Measurements from ENCODE around the gene TUBGCP2. TPM values are rescaled to one million over a fixed set of nuclear protein-coding genes. Genes with fewer than 3 reads are reported as not detected.
A peak's percentile ranks its signal among the peaks of the same experiment; 100 is the strongest.
"Not testable (repeated sequence)": the region's sequence is repeated elsewhere in the genome, so short reads cannot be mapped to it uniquely, and the experiment has no call there.

The TUBGCP2 gene
- total RNA-seq, 1 donor from 2014 or later, result 55.4 TPM

- Histone ChIP-seq H3K9ac (no peak overlapping the region), H3K27ac (no peak overlapping the region), H3K4me3 (peak overlapping the region; percentile 21), H2AFZ (replicated peaks) (peak overlapping the region; percentile 53), H3F3A (ENCODE audit: low read depth) (peaks cover 19% of the 10 kb centered on the region), H3K4me1 (peaks cover 18% of the 10 kb centered on the region), H3K27me3 (peaks cover 55% of the 10 kb centered on the region), H4K20me1 (ENCODE audit: low read depth) (no peaks in the 10 kb centered on the region), H3K4me2 (peak overlapping the region; percentile 50), H3K79me2 (ENCODE audit: low read depth) (no peaks in the 10 kb centered on the region), H3K36me3 (no peaks in the 10 kb centered on the region), H3K9me3 (ENCODE audit: low read depth) (no peaks in the 10 kb centered on the region)
- Mint-ChIP-seq H3K4me3 (no peak overlapping the region), H3K4me1 (peaks cover 15% of the 10 kb centered on the region), H3K9me3 (peaks cover 4% of the 10 kb centered on the region), H3K27ac (no peak overlapping the region), H3K27me3 (ENCODE audit: insufficient read depth, low read depth) (peaks cover 26% of the 10 kb centered on the region), H3K36me3 (no peaks in the 10 kb centered on the region)
- peak; percentile 92 for DNase-seq (ENCODE audit: low spot score)
- TF ChIP-seq EZH2phosphoT487 (IDR thresholded peaks at IDR 0.05), result no peak
- no peak for TF ChIP-seq EZH2 (IDR thresholded peaks at IDR 0.05)
- TF ChIP-seq, protein P1, sequence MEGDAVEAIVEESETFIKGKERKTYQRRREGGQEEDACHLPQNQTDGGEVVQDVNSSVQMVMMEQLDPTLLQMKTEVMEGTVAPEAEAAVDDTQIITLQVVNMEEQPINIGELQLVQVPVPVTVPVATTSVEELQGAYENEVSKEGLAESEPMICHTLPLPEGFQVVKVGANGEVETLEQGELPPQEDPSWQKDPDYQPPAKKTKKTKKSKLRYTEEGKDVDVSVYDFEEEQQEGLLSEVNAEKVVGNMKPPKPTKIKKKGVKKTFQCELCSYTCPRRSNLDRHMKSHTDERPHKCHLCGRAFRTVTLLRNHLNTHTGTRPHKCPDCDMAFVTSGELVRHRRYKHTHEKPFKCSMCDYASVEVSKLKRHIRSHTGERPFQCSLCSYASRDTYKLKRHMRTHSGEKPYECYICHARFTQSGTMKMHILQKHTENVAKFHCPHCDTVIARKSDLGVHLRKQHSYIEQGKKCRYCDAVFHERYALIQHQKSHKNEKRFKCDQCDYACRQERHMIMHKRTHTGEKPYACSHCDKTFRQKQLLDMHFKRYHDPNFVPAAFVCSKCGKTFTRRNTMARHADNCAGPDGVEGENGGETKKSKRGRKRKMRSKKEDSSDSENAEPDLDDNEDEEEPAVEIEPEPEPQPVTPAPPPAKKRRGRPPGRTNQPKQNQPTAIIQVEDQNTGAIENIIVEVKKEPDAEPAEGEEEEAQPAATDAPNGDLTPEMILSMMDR (IDR thresholded peaks at IDR 0.05), result no peak
Observed at GRCh38 chr10:133324198-133324792, 15.6 kb upstream of the TUBGCP2 start.

DNA sequence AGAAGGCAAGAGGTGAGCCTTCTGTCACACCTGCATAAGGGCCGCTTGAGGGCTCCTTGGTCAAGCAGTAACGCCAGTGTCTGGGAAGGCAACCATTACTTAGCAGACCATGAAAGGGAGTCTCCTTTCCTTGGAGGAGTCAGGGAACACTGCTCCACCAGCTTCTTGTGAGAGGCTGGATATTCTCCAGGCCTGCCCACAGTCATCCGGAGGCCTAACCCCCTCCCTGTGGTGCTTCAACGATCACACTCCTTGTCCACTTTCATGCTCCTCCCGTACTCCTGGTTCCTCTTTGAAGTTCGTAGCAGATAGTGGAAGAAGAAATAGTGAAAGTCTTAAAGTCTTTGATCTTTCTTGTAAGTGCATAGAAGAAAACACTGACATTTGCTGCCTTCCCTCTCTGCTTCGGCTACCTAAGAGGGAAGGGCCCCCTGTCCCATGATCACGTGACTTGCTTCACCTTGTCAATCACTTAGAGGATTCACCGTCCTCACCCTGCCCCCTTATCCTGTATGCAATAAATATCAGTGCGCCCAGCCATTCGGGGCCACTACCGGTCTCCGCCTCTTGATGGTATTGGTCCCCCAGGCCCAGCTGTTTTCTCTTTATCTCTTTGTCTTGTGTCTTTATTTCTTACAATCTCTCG lies 13.5 kb upstream of the TUBGCP2 start:
- H2AFZ ChIP-seq (replicated peaks); H3K9me3 ChIP-seq (ENCODE audit: low read depth); H3K79me2 ChIP-seq (ENCODE audit: low read depth); H3K9ac ChIP-seq; H3K27ac Mint-ChIP-seq; DNase-seq (ENCODE audit: low spot score); H3K36me3 Mint-ChIP-seq; H3K4me3 ChIP-seq; H3K36me3 ChIP-seq; H3K27ac ChIP-seq; H3K4me3 Mint-ChIP-seq; H4K20me1 ChIP-seq (ENCODE audit: low read depth); H3K9me3 Mint-ChIP-seq; H3K4me2 ChIP-seq: not testable (repeated sequence)
- peaks cover 15% of the 10 kb centered on the region for H3K4me1 ChIP-seq
- peaks cover 14% of the 10 kb centered on the region for H3K4me1 Mint-ChIP-seq
- peaks cover 19% of the 10 kb centered on the region for H3F3A ChIP-seq (ENCODE audit: low read depth)
- H3K27me3 Mint-ChIP-seq (ENCODE audit: insufficient read depth, low read depth), result peaks cover 26% of the 10 kb centered on the region
- peaks cover 40% of the 10 kb centered on the region for H3K27me3 ChIP-seq

DNA sequence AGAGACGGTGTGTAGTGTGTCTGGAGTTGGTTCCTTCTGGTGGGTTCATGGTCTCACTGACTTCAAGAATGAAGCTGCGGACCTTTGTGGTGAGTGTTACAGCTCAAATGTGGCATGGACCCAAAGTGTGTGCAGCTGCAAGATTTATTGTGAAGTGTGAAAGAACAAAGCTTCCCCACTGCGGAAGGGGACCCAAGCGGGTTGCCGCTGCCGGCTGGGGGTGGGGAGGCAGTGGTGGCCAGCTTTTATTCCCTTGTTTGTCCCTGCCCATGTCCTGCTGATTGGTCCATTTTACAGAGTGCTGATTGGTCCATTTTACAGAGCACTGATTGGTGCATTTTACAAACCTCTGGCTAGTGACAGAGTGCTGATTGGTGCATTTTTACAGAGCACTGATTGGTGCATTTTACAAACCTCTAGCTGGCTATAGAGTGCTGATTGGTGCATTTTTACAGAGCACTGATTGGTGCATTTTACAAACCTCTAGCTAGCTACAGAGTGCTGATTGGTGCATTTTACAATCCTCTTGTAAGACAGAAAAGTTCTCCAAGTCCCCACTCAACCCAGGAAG lies 12.3 kb upstream of the TUBGCP2 start:
- not testable (repeated sequence) for H3K4me3 ChIP-seq; H3K27ac Mint-ChIP-seq; H3K36me3 ChIP-seq; H3K4me1 Mint-ChIP-seq; H3K9me3 Mint-ChIP-seq; H3K9me3 ChIP-seq (ENCODE audit: low read depth); H3K27ac ChIP-seq; H3K4me2 ChIP-seq; H3K36me3 Mint-ChIP-seq; H3K79me2 ChIP-seq (ENCODE audit: low read depth); H2AFZ ChIP-seq (replicated peaks); H3K4me1 ChIP-seq; H3K9ac ChIP-seq; DNase-seq (ENCODE audit: low spot score); H3K4me3 Mint-ChIP-seq; H4K20me1 ChIP-seq (ENCODE audit: low read depth)
- H3F3A ChIP-seq (ENCODE audit: low read depth), result peaks cover 23% of the 10 kb centered on the region
- H3K27me3 ChIP-seq, result peaks cover 28% of the 10 kb centered on the region
- peaks cover 13% of the 10 kb centered on the region for H3K27me3 Mint-ChIP-seq (ENCODE audit: insufficient read depth, low read depth)

DNA sequence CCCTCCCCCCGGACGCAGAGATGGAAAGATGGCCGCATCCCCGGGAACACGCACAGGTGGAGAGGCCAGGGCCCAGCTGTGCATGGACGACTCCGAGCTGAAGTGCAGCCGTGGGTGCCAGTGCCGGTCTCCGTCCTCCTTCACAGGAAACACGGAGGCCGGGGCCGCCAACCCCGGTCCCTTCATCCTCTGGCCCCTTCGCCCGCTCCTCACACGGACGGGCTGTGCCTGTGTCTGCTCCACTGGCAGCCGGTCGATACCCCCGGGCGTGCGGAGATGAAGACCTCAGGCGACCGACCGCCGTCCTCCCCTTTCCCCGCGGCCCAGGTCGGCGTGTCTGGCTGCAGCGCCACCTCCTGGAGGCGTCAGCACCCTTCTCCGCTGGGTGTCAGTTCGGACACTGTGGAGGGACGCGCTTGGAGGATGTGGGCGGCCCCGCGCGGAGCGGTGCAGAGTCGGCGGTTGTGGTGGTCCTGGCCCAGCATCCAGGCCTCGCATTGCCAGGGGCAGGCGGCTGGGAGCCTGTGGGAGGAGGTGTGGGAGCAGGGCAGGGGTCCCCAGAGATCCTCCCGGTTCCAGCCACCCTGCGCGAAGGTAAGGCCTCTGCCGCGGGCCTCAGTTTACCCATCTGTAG lies 9.9 kb upstream of the TUBGCP2 start:
- H3K27ac ChIP-seq, result no peak overlapping the region
- peaks cover 4% of the 10 kb centered on the region for H3K9me3 Mint-ChIP-seq

More for the DNA sequence above, 9.9 kb upstream of the TUBGCP2 start:
- TF ChIP-seq, protein P1 (IDR thresholded peaks at IDR 0.05), result peak; percentile 86
- TF ChIP-seq EZH2 (IDR thresholded peaks at IDR 0.05), result no peak
- no peak for TF ChIP-seq EZH2phosphoT487 (IDR thresholded peaks at IDR 0.05)
- Histone ChIP-seq H3K9me3 (ENCODE audit: low read depth) (no peaks in the 10 kb centered on the region), H3K36me3 (no peaks in the 10 kb centered on the region), H3K9ac (no peak overlapping the region), H3K79me2 (ENCODE audit: low read depth) (no peaks in the 10 kb centered on the region), H2AFZ (replicated peaks) (peak overlapping the region; percentile 97), H3K4me1 (no peaks in the 10 kb centered on the region), H4K20me1 (ENCODE audit: low read depth) (no peaks in the 10 kb centered on the region), H3F3A (ENCODE audit: low read depth) (peaks cover 14% of the 10 kb centered on the region), H3K4me2 (peak overlapping the region; percentile 83), H3K27me3 (peaks cover 15% of the 10 kb centered on the region), H3K4me3 (peak overlapping the region; percentile 57)
- peaks cover 2% of the 10 kb centered on the region for H3K36me3 Mint-ChIP-seq
- peak; percentile 88 for DNase-seq (ENCODE audit: low spot score)
- peaks cover 10% of the 10 kb centered on the region for H3K27me3 Mint-ChIP-seq (ENCODE audit: insufficient read depth, low read depth)
- no peak overlapping the region for H3K27ac Mint-ChIP-seq
- peak overlapping the region; percentile 43 for H3K4me3 Mint-ChIP-seq
- H3K4me1 Mint-ChIP-seq, result peaks cover 9% of the 10 kb centered on the region

Measured in neural progenitor cell (in vitro differentiated cells).